ENCODE measurements around the gene PLEKHH2. TPM values are rescaled to one million over a fixed set of nuclear protein-coding genes. Genes with fewer than 3 reads are reported as not detected.
"Not testable (repeated sequence)": the region's sequence is repeated elsewhere in the genome, so short reads cannot be mapped to it uniquely, and the experiment has no call there.

The PLEKHH2 gene
- total and polyA plus RNA-seq, 12 donors, result 1.9 to 18.3 (median 5.9) TPM

- no peak for DNase-seq
- no peak overlapping the region for H3K4me3 ChIP-seq
- H3K4me1 ChIP-seq (replicated peaks in 1 of 2), result peaks cover 2% of the 10 kb centered on the region in 2 donors
- TF ChIP-seq CTCF (IDR thresholded peaks at IDR 0.05) (no peak), POLR2A (IDR thresholded peaks at IDR 0.05) (no peak)
- no peaks in the 10 kb centered on the region for H3K36me3 ChIP-seq (replicated peaks in 1 of 2)
- no peaks in the 10 kb centered on the region for H3K27me3 ChIP-seq
- intact Hi-C loops (cut with DNase I), result loop anchor here in 1 of 2 donors (10.0 kb wide), 1 partner anchor 143 kb away; the partner anchor contains the start of gene DYNC2LI1
- no peak overlapping the region for H3K27ac ChIP-seq
- 61 to 71% (median 65%) methylated on average over 11 of the region's 11 CpGs for WGBS, 4 donors
- no peaks in the 10 kb centered on the region for H3K9me3 ChIP-seq (replicated peaks in 1 of 3)
Measured at GRCh38 chr2:43631618-43632317, 5.3 kb upstream of the PLEKHH2 start.

GRCh38 chr2:43634604-43635306 lies 2.3 kb upstream of the PLEKHH2 start:
- no peaks in the 10 kb centered on the region for H3K36me3 ChIP-seq (replicated peaks in 1 of 2)
- intact Hi-C loops (cut with DNase I), result loop anchor here in 1 of 2 donors (10.0 kb wide), 1 partner anchor 140 kb away; the partner anchor contains the start of gene DYNC2LI1
- DNase-seq, result no peak
- H3K9me3 ChIP-seq (replicated peaks in 1 of 3), result no peaks in the 10 kb centered on the region
- no peak overlapping the region for H3K4me3 ChIP-seq
- no peaks in the 10 kb centered on the region for H3K27me3 ChIP-seq
- H3K27ac ChIP-seq, result peak overlapping the region in 1 of 5 donors; percentile 49
- no peak for TF ChIP-seq POLR2A (IDR thresholded peaks at IDR 0.05)
- no peak for TF ChIP-seq CTCF (IDR thresholded peaks at IDR 0.05)
- H3K4me1 ChIP-seq (replicated peaks in 1 of 2), result peaks cover 4% of the 10 kb centered on the region in 2 donors
- 49 to 55% (median 52%) methylated on average over 6 of the region's 6 CpGs for WGBS, 4 donors

- H3K36me3 ChIP-seq (replicated peaks in 1 of 2); H3K4me3 ChIP-seq; H3K27me3 ChIP-seq; DNase-seq; H3K4me1 ChIP-seq (replicated peaks in 1 of 2); H3K9me3 ChIP-seq (replicated peaks in 1 of 3); H3K27ac ChIP-seq: not testable (repeated sequence)
- 92 to 97% (median 93%) methylated on average over 11 to 12 of the region's 12 CpGs for WGBS, 4 donors
- intact Hi-C loops (cut with DNase I), result loop anchor here in 1 of 2 donors (10.0 kb wide), 1 partner anchor 139 kb away; the partner anchor contains the start of gene DYNC2LI1
Measured at GRCh38 chr2:43636153-43636552, 907 bp upstream of the PLEKHH2 start.

GRCh38 chr2:43636621-43637020 lies 439 bp upstream of the PLEKHH2 start:
- Histone ChIP-seq H3K4me1 (replicated peaks in 1 of 2) (peaks cover 4% of the 10 kb centered on the region in 2 donors), H3K27ac (no peak overlapping the region), H3K9me3 (replicated peaks in 1 of 3) (no peaks in the 10 kb centered on the region), H3K27me3 (no peaks in the 10 kb centered on the region), H3K36me3 (replicated peaks in 1 of 2) (no peaks in the 10 kb centered on the region), H3K4me3 (peak overlapping the region in 2 of 4 donors; percentile 83 to 88)
- no peak for DNase-seq
- intact Hi-C loops (cut with DNase I), result loop anchor here in 1 of 2 donors (10.0 kb wide), 1 partner anchor 138 kb away; the partner anchor contains the start of gene DYNC2LI1
- TF ChIP-seq CTCF (IDR thresholded peaks at IDR 0.05), result no peak
- no peak for TF ChIP-seq POLR2A (IDR thresholded peaks at IDR 0.05)
- 32 to 38% (median 34%) methylated on average over 9 to 10 of the region's 10 CpGs for WGBS, 4 donors

All from adrenal gland (tissue), 12 donors.